GM10847 (cell line): ENCODE data around the gene PLCZ1.

ENCODE experiments used
- POLR2A ChIP-seq: IDR thresholded peaks from 2 replicates; pipeline ENCODE4 v1.6.1; 2011; ENCODE audit not compliant: insufficient read length; ENCODE audit errors: extremely low read depth

PLCZ1 gene

DNA sequence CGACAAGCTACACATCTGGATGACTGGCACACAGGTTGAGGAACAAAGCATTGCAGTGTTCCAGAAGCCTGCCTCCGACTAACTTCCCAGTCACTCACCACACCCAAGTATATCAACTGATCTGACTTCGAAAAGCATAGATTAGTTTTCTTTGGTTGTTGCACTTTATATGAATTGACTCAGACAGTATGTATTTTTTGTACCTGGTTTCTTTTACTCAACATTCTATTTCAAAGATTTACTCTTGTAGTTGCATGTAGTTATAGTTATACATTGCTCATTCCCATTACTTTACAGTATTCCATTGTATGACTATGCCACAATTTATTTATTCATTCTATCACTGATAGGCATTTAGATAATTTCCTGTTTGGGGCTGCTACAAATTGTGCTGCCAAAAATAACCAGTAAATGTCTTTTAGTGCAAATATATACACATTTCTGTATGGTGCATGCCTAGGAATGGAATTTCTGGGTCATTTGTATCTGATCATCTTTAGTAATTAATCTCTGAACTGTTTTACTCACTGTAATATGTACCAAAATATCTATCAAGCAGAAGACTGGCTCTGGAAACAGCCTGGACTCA, 17.8 kb downstream of the PLCZ1 start:
- TF ChIP-seq POLR2A, result no peak

DNA sequence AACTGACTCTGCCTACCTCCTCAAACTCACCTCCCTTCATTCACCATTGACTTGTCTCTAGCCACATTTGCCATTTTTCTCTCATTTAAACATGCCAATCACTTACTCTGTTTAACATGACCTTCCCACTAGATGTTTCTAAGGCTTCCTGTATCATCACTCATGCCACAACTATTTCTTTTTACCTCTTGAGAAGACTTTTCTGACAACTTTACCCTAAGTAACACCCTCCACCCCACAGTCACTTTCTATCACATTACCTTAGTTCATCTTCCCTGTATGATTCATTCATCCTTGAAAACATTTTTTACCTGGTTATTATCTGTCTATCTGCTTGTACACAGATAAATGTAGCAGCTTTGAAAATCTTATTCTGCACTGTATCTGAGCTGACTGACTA, 19.4 kb downstream of the PLCZ1 start:
- TF ChIP-seq POLR2A, result no peak

DNA sequence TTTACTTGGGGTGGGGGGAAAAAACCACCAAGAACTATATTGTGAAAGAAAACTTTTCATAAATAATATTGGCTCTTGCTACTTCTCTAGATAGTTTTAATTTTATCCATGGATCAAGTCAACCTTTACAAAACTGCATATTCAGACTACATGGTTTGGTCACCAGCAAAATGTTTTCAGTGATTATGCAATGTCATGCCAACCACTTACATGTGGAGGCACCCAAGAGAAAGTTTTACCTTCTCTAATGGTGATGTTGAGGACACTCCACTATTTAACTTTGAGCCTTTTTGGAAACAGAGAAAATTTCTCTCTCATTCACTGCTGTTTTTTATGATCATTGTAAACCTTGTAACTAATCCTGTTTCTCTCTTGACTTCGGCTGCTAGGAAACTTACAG, 21.6 kb downstream of the PLCZ1 start:
- TF ChIP-seq POLR2A, result no peak

DNA sequence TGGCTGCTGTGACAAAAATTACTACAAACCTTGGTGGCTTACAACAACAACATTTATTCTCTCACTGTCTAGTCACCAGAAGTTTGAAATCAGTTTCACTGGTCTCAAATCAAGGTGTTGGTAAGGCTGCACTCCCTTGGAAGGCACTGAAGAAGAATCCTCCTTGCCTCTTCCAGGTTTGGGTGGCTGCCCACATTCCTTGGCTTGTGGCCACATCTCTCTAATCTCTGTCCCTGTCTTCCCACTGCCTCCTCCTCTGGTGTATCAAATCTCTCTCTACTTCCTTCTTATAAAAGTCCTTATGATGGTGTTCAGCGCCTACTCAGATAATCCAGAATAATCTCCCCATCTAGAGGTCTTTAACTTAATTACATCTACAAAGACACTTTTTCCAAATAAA, 31.0 kb downstream of the PLCZ1 start:
- TF ChIP-seq POLR2A, result no peak

DNA sequence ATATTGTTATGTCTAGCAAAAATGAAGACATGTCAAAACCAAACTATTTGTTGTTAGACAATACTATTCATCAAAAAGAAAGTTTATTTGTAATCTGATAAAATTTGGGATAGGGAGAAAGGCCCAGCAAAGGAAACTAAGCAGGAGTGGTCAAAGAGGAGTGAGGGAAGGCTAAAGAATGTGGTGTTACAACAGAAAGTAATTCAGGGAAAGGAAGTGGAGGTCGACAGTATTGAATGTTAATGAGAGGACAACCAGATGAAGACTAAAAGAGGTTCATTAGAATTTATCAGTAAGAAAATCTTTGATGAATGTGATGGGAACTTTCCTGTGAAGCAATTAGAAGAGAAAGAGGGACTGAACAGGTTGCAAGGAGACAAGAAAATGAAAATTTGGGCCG, 33.9 kb downstream of the PLCZ1 start:
- TF ChIP-seq POLR2A, result no peak

DNA sequence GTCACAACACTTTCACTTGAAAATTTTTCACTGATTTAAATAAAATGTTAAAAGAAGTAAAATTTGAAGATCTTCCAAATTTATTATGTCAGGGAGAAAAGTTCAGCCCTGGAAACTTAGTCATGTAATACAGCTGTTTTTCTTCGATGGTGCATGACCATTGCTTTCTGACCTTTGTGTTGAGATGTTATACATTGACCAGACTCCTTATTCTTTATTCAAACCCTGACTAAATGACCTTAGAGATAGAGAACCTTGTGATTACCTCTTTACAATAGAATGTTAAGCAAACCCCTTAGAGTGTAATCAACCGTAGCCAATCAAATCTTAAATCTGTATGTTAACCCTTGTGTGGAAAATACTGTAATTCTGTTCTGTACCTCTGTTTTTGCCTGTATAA, 34.5 kb downstream of the PLCZ1 start:
- no peak for TF ChIP-seq POLR2A

DNA sequence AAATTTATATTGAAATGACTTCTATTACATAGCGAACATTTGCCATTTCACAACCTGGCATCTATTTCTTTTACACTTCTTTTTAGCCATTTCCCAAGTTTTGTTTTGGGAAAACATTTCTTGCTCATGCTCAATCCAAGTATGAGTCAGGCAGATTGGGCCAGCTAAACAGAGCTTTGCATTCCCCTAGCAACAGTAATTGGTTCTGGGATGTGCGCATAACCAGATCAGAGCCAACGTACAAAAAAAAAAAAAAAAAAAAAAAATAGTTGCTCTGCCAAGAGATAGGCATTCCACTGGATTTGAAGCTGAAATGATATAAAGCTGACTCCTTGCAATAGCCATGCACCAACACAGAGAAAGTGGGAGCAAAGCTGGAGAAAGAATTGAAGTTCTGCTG, 37.5 kb downstream of the PLCZ1 start:
- TF ChIP-seq POLR2A, result no peak

DNA sequence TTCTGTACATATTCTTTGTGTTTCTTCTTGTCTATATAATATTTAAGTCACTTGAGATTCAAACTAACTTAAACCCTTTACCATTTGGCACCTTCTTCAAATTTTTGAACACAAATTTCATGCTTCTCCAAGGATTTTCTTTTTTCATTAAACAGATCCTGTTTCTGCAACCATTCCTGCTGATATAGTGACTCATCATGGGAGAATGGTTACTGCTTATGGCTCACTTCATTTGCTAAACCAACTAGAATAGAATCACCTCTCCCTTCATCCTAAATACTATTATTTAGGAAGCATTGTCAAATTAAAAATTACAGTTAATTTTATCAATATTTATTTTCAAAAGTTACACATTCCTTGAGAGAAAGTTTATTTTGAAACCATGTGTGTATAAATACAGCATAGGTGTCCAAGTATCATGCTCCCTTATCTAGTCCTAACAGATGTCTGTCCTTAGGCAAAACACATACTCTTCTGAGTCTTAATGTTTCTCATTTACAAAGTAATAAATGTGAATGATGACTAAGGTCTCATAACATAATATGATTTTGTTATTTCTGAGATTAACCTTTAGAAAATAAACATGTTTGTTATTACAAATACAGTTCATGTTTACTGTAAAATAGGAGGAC, 40.7 kb downstream of the PLCZ1 start:
- TF ChIP-seq POLR2A, result no peak

DNA sequence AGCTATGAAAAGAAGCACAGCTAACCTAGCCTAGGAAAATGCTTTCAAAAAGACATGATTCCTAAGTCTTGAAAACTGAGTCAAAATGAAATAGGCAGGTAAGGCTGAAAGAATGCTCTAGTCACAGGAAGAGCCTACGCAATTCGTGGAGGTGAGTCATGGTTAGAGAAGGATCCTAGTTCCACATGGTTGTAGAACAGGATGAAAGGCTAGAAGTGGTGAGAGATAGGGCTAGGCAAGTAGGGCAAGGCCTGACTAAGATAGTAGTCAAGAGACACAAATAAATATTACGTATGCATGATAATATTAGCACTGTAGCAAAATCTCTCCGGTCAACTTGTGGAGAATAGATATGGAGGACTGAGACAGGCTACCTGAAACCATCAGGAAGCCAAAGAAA, 47.2 kb downstream of the PLCZ1 start:
- no peak for TF ChIP-seq POLR2A

DNA sequence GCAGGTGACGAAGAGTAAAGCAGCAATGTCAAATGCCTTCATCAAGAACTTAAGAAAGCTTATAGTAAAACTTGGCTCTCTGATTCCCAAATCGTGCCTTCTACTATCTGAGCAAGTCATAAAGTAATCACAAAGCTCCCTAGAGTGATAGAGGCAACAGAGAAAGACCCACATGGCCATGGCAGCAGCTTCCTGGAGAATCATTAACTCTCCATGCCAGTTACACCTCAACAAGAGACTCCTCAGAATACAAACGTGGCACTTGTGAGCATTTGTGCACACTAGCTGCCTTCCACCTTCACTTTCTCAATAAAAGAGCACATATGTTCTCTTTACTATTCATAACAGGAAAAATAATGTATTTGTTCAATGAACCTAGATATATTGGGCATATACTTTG, 48.0 kb downstream of the PLCZ1 start:
- no peak for TF ChIP-seq POLR2A

DNA sequence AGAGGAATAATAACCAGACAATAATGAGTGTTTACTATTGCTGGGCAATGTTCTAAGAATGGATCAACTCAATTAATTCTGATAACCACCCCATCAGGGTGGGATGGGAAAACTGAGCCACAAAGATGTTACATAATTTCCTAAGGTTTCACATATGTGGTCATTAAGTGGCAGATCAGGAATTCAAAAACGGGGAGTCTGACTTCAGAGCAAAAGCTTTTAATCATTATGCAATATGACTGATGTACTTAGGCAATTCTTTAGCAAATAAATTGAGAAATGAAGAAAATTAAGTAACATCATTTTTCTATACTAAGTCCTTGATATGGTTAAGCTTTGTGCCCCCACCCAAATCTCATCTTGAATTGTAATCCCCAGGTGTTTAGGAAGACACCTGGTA, 53.4 kb downstream of the PLCZ1 start:
- no peak for TF ChIP-seq POLR2A

DNA sequence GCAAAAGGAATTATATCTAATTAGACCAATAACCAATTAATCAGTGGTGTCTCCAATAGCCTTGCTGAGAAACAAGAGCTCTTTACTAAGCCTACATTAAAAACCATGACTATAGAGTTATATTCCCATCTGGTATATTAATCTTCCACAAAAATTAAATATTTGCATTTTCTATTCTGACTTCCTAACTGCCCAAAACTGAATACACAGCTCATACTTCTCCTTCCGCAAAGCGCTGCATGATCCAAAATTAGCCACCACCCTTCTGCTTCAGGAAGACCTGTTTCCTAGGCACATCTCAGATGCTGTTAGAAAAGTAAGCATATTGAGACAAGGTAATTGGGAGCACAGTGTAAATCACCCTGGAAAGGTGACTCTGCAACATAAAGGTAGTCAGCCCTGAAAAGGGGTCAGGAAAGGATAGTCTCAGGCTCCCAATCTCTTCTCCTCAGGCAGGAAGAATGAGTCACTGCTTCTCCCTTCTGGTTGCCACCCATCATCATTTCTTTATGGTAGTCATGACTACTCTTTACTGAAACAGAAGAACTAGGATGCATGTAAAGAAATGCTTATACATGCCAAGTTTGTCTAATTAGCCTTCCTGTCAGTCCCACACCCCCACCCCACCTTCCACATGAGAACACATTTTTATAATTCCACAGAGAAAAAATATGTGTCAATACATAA, 54.3 kb downstream of the PLCZ1 start:
- TF ChIP-seq POLR2A, result no peak

DNA sequence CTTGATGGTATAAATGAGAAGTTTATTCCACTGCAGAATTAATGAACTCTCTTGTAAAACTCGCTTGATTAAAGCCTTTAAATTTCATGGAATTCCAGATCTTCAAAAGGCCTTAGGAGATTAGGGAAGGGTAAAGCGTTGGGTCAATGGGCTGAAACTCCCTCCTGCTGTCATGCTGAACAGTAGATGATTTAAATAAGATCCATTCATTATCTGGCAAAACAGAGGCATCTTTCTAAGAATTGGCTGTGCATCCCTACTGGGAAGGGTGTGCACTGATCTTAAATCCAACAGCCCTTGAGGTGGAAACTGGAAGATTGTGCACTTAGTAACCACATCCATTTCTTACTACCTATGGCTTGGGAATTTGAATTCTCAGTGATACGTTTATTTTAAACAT, 56.0 kb downstream of the PLCZ1 start:
- no peak for TF ChIP-seq POLR2A

DNA sequence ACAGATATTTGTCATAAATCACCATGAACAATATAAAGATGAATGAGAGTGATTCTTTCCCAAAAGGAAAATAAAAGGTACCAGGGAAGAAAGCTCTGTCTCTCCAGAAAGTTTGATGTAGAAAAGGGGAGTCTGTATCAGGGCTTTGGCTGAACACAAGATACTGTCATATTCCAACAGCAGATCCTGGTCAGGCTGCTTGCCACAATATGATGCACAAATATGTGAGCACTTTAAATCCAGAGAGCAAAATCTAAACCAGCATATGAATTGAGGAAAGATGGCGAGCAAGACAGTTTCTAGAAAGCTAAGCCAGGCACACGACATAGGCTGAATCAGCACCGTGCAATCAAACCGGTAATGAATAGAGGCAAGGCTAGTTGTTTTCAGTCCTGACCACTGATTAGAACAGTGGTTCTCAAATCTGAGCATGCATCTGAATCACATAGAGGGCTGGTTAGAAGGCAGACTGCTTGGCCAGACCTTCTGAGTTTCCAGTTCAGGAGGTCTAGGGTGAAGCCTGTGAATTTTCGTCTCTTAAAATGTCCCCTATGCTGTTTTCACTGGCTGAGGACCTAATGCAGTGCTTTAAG, 60.7 kb downstream of the PLCZ1 start:
- no peak for TF ChIP-seq POLR2A

DNA sequence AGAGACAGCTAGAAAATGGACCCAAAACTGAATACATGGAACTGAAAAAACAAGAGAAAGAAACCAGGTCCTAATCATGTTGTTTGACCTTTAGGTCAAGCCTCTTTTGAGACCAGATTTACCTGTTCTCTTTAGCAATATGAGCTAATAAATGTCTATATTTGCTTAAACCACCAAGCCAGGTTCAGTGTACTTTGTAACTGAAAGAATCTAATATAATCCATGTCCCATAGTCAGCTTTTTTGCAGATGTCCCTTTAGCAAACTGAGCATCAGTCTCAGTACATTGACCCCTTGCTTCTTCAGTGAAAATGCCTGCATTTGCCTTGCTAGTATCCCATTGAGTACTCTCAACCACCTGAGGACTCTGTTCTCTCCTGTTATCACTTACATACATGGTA, 61.7 kb downstream of the PLCZ1 start:
- TF ChIP-seq POLR2A, result no peak

DNA sequence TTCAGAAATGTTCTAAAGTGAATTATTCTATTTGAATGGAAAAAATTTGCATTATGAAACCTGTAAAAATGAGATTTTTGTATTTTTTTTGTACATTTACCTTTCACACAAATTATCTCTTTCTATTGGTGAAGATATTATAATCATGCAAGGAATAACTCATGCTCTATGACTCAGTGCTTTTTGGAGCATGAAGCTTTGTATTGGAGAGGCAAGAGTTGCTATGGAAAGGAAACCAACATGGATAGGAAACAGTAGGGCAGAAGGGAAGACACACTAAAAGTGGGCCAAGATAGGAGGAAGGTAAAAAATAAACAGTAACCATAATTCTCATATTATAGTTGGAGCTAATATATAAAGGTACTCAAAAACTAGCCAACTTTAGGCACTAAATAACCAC, 79.0 kb downstream of the PLCZ1 start:
- no peak for TF ChIP-seq POLR2A

DNA sequence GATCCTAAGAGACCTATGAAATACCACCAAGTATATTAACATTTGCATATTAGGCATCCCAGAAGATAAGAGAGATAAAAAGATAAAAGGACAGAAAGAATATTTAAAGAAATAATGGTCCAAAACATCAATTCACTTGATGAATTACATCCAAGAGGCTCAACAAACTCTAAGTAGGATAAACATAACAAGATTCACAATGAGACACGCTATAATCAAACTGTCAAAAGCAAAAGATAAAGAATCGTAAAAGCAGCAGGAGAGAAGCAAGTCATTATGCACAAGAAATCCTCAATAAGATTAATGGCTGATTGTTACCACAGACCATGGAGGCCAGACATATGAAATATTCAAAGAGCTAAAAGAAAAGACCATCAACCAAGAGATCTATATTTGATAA, 79.6 kb downstream of the PLCZ1 start:
- TF ChIP-seq POLR2A, result no peak

DNA sequence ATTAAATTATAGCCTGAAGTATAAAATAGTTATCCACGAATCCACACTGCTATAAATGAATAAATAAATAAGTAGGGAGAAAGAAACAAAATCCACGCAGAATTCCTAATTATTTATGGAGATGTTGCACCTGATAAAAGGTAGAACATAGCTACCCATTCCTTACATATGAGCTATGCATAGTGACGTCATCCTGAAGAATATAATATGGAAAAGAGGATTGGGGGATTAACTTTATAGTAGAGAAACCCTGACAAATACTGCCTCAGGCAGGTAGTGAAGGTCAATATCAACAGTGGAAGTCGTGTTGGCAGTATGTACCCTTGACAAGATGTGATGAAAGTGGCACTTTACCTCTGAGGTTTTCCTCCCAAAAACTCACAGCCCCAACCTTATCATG, 82.5 kb downstream of the PLCZ1 start:
- TF ChIP-seq POLR2A, result no peak
